Hepatocyte (in vitro differentiated cells): ENCODE measurements around the gene PLD1. TPM values are rescaled to one million over a fixed set of nuclear protein-coding genes. Genes with fewer than 3 reads are reported as not detected.
A peak's percentile ranks its signal among the peaks of the same experiment; 100 is the strongest.

Source experiments
- DNase-seq: peaks from one replicate; pipeline ENCODE4 v3.0.0-alpha.2; 2016; ENCODE audit warnings: low spot score
- H2AFZ ChIP-seq: fragments of 200-600 bp; sonication (generic); 2 replicates; pipeline ENCODE4 v1.6.0; 2016; ENCODE audit warnings: antibody characterized with exemption, mild to moderate bottlenecking
- H3K27ac ChIP-seq: fragments of 200-600 bp; sonication (generic); 2 replicates; pipeline ENCODE4 v1.5.1; 2016; ENCODE audit warnings: mild to moderate bottlenecking
- H3K27me3 ChIP-seq: fragments of 200-600 bp; sonication (generic); 2 replicates; pipeline ENCODE4 v1.6.1; 2016
- H3K36me3 ChIP-seq: fragments of 200-600 bp; sonication (generic); replicated peaks from 2 replicates; pipeline ENCODE4 v1.5.1; 2016; ENCODE audit warnings: low read depth; ENCODE audit not compliant: insufficient read depth
- H3K4me1 ChIP-seq: fragments of 200-600 bp; sonication (generic); 2 replicates; pipeline ENCODE4 v1.5.1; 2016; ENCODE audit warnings: mild to moderate bottlenecking, moderate library complexity; ENCODE audit not compliant: insufficient read depth
- H3K4me2 ChIP-seq: fragments of 200-600 bp; sonication (generic); 2 replicates; pipeline ENCODE4 v1.6.0; 2016
- H3K4me3 ChIP-seq: fragments of 200-600 bp; sonication (generic); 2 replicates; pipeline ENCODE4 v1.5.1; 2016; ENCODE audit warnings: mild to moderate bottlenecking
- H3K79me2 ChIP-seq: fragments of 200-600 bp; sonication (generic); 2 replicates; pipeline ENCODE4 v1.6.0; 2017; ENCODE audit warnings: mild to moderate bottlenecking
- H3K9me2 ChIP-seq: fragments of 200-600 bp; sonication (generic); replicated peaks from 2 replicates; pipeline ENCODE4 v1.6.0; 2017; ENCODE audit warnings: mild to moderate bottlenecking; ENCODE audit not compliant: insufficient read depth
- H3K9me3 ChIP-seq: fragments of 200-600 bp; sonication (generic); 2 replicates; pipeline ENCODE4 v1.5.1; 2016; ENCODE audit warnings: low read depth, mild to moderate bottlenecking
- H4K20me1 ChIP-seq: fragments of 200-600 bp; sonication (generic); 2 replicates; pipeline ENCODE4 v1.6.0; 2016; ENCODE audit warnings: mild to moderate bottlenecking; ENCODE audit not compliant: insufficient read depth, poor library complexity, severe bottlenecking
- CTCF ChIP-seq: fragments of 200-600 bp; sonication (generic); IDR thresholded peaks from 2 replicates; pipeline ENCODE4 v1.5.1; 2016; ENCODE audit warnings: antibody characterized with exemption, mild to moderate bottlenecking; ENCODE audit not compliant: poor library complexity
- EZH2 ChIP-seq: fragments of 200-600 bp; sonication (generic); IDR thresholded peaks from 2 replicates; pipeline ENCODE4 v1.6.1; 2016; ENCODE audit warnings: antibody characterized with exemption, mild to moderate bottlenecking, borderline replicate concordance
- EZH2phosphoT487 ChIP-seq: fragments of 200-600 bp; sonication (generic); IDR thresholded peaks from one replicate; pipeline ENCODE4 v1.6.1; 2018; ENCODE audit warnings: antibody characterized with exemption, mild to moderate bottlenecking, low read depth, moderate library complexity; ENCODE audit not compliant: unreplicated experiment, severe bottlenecking
- WGBS: methylation state at CpG from one replicate; pipeline ENCODE4 v1.1.6; 2016; ENCODE audit warnings: low lambda C conversion rate; ENCODE audit errors: missing lambda C conversion rate; 5-methylcytosine and 5-hydroxymethylcytosine counted together
- polyA plus RNA-seq: library from polyadenylated mRNA; unstranded; fragments of >200 nt; fragmentation: Nextera tagmentation; extraction: Ambion mirVana; gene quantifications from 2 replicates; pipeline ENCODE4 v1.2.1, GENCODE V29; 2016
- total RNA-seq: library from RNA; depleted of rRNA; stranded (reverse); fragments of >200 nt; gene quantifications from 2 replicates; pipeline ENCODE4 v1.2.3, GENCODE V29; 2014

The PLD1 gene
- total and polyA plus RNA-seq, 2 experiments from 2014 or later, result 29.4 to 71.1 TPM

GRCh38 chr3:171755015-171755589 is 55.2 kb downstream of the PLD1 start:
- Histone ChIP-seq H4K20me1 (no peaks in the 10 kb centered on the region), H3K27ac (no peak overlapping the region), H3K36me3 (no peaks in the 10 kb centered on the region), H3K27me3 (no peaks in the 10 kb centered on the region), H3K9me3 (no peaks in the 10 kb centered on the region), H2AFZ (no peak overlapping the region), H3K79me2 (peaks cover 75% of the 10 kb centered on the region), H3K9me2 (no peaks in the 10 kb centered on the region), H3K4me1 (peaks cover 13% of the 10 kb centered on the region), H3K4me3 (no peak overlapping the region), H3K4me2 (no peak overlapping the region)
- WGBS, result 89% methylated on average over 2 of the region's 2 CpGs
- no peak for TF ChIP-seq EZH2
- TF ChIP-seq CTCF, result no peak
- no peak for TF ChIP-seq EZH2phosphoT487
- no peak for DNase-seq

GRCh38 chr3:171753665-171754408 is 56.4 kb downstream of the PLD1 start:
- Histone ChIP-seq H4K20me1 (no peaks in the 10 kb centered on the region), H2AFZ (no peak overlapping the region), H3K27ac (no peak overlapping the region)

GRCh38 chr3:171753025-171753472 is 57.2 kb downstream of the PLD1 start:
- Histone ChIP-seq H3K4me2 (peak overlapping the region; percentile 40), H3K79me2 (peaks cover 69% of the 10 kb centered on the region), H3K9me2 (no peaks in the 10 kb centered on the region), H3K27me3 (no peaks in the 10 kb centered on the region), H3K4me3 (no peak overlapping the region), H3K36me3 (no peaks in the 10 kb centered on the region), H3K4me1 (peaks cover 25% of the 10 kb centered on the region), H2AFZ (no peak overlapping the region), H4K20me1 (no peaks in the 10 kb centered on the region), H3K27ac (no peak overlapping the region), H3K9me3 (no peaks in the 10 kb centered on the region)
- WGBS, result 47% methylated on average over 5 of the region's 5 CpGs
- peak; percentile 38 for DNase-seq
- no peak for TF ChIP-seq CTCF
- TF ChIP-seq EZH2, result no peak
- no peak for TF ChIP-seq EZH2phosphoT487

More at GRCh38 chr3:171753665-171754408, 56.4 kb downstream of the PLD1 start:
- no peak for TF ChIP-seq EZH2
- no peak for TF ChIP-seq CTCF
- TF ChIP-seq EZH2phosphoT487, result no peak
- no peak for DNase-seq
- Histone ChIP-seq H3K4me2 (no peak overlapping the region), H3K36me3 (no peaks in the 10 kb centered on the region), H3K9me3 (no peaks in the 10 kb centered on the region), H3K27me3 (no peaks in the 10 kb centered on the region), H3K79me2 (peaks cover 74% of the 10 kb centered on the region), H3K9me2 (no peaks in the 10 kb centered on the region), H3K4me3 (no peak overlapping the region), H3K4me1 (peaks cover 17% of the 10 kb centered on the region)
- WGBS, result 90% methylated on average over 5 of the region's 5 CpGs
